Smooth muscle cell (in vitro differentiated cells): ENCODE measurements around the gene DDX54. TPM values are rescaled to one million over a fixed set of nuclear protein-coding genes. Genes with fewer than 3 reads are reported as not detected.

Experiments
- DNase-seq: peaks from one replicate; lab custom pipeline; 2025; ENCODE audit not compliant: unreplicated experiment; lab: John Stamatoyannopoulos, UW
- H2AFZ ChIP-seq: fragments of 200-600 bp; sonication (generic); 2 replicates; pipeline ENCODE4 v1.6.0; 2016; ENCODE audit warnings: antibody characterized with exemption, low read depth, mild to moderate bottlenecking
- H3F3A ChIP-seq: fragments of 200-600 bp; sonication (generic); 2 replicates; pipeline ENCODE4 v1.6.0; 2017; ENCODE audit warnings: antibody characterized with exemption, low read depth
- H3K27ac ChIP-seq: fragments of 200-600 bp; sonication (generic); 2 replicates; pipeline ENCODE4 v1.5.1; 2016; ENCODE audit warnings: low read depth, mild to moderate bottlenecking
- H3K27me3 ChIP-seq: fragments of 200-600 bp; sonication (generic); 2 replicates; pipeline ENCODE4 v1.6.1; 2016; ENCODE audit warnings: low read depth, mild to moderate bottlenecking
- H3K36me3 ChIP-seq: fragments of 200-600 bp; sonication (generic); 2 replicates; pipeline ENCODE4 v1.5.1; 2016; ENCODE audit warnings: low read depth
- H3K4me1 ChIP-seq: fragments of 200-600 bp; sonication (generic); 2 replicates; pipeline ENCODE4 v1.5.1; 2016; ENCODE audit warnings: low read depth
- H3K4me2 ChIP-seq: fragments of 200-600 bp; sonication (generic); 2 replicates; pipeline ENCODE4 v1.6.0; 2016; ENCODE audit warnings: mild to moderate bottlenecking
- H3K4me3 ChIP-seq: fragments of 200-600 bp; sonication (generic); 2 replicates; pipeline ENCODE4 v1.5.1; 2016; ENCODE audit warnings: mild to moderate bottlenecking
- H3K79me2 ChIP-seq: fragments of 200-600 bp; sonication (generic); 2 replicates; pipeline ENCODE4 v1.6.0; 2016; ENCODE audit warnings: low read depth, mild to moderate bottlenecking
- H3K9ac ChIP-seq: fragments of 200-600 bp; sonication (generic); 2 replicates; pipeline ENCODE4 v1.6.0; 2016; ENCODE audit warnings: low read depth
- H3K9me3 ChIP-seq: fragments of 200-600 bp; sonication (generic); replicated peaks from 2 replicates; pipeline ENCODE4 v1.5.1; 2016; ENCODE audit warnings: low read depth
- H4K20me1 ChIP-seq: fragments of 200-600 bp; sonication (generic); 2 replicates; pipeline ENCODE4 v1.6.0; 2016; ENCODE audit warnings: low read depth
- WGBS: methylation state at CpG from one replicate; pipeline ENCODE4 v1.1.7; 2016; ENCODE audit warnings: low lambda C conversion rate; 5-methylcytosine and 5-hydroxymethylcytosine counted together
- polyA plus RNA-seq: library from polyadenylated mRNA; unstranded; fragments of >200 nt; fragmentation: Nextera tagmentation; extraction: Ambion mirVana; gene quantifications from 2 replicates; pipeline ENCODE4 v1.2.1, GENCODE V29; 2016
- total RNA-seq: library from RNA; depleted of rRNA; stranded (reverse); fragments of >200 nt; gene quantifications from 2 replicates; pipeline ENCODE4 v1.2.3, GENCODE V29; 2014
- TF ChIP-seq, protein P1 (sequence below): fragments of 200-600 bp; sonication (generic); IDR thresholded peaks from 2 replicates; pipeline ENCODE4 v1.5.1; 2017; ENCODE audit warnings: borderline replicate concordance, mild to moderate bottlenecking, antibody characterized with exemption; ENCODE audit not compliant: insufficient read depth, poor library complexity, severe bottlenecking

DDX54 gene
- total and polyA plus RNA-seq, 2 experiments from 2014 or later = 19.3 to 28.3 TPM

DNA sequence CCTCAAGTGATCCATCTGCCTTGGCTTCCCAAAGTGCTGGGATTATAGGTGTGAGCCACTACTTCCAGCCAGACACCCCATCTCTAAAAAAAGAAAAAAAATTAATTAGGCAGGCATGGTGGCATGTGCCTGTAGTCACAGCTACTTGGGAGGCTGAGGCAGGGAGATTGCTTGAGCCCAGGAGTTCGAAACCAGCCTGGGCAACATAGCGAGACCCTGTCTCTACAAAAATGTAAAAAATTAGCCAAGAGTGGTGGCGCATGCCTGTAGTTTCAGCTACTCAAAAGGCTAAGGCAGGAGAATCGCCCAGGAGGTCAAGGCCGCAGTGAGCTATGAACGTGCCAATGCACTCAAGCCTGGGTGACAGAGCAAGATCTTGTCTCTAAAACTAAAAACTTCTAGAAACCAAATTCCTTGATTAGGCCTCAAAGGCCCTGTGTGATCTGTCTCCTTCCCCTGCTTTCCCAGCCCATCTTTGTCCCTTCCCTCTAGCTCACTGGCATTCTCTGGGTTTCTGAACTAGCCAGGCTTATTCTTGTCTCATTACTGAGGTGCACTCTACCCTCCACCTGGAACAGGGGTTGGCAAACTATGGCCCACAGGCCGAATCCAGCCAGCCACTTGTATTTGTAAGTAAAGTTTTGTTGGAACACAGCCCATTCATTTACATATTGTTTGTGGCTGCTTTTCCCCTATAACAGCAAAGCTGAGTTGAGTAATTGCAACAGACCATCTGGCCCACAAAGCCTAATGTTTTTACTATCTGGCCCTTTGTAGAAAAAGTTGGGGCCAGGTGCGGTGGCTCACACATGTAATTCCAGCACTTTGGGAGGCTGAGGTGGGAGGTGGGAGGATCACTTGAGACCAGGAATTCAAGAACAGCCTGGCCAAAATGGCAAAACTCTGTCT lies 18.8 kb upstream of the DDX54 start:
- Histone ChIP-seq H3K36me3 (no peaks in the 10 kb centered on the region), H3K79me2 (no peaks in the 10 kb centered on the region), H2AFZ (no peak overlapping the region), H3K4me2 (no peak overlapping the region), H3K9ac (no peak overlapping the region), H3K4me1 (peaks cover 4% of the 10 kb centered on the region), H4K20me1 (no peaks in the 10 kb centered on the region), H3K27ac (no peak overlapping the region), H3K4me3 (no peak overlapping the region), H3K9me3 (no peaks in the 10 kb centered on the region), H3F3A (peaks cover 12% of the 10 kb centered on the region), H3K27me3 (no peaks in the 10 kb centered on the region)
- no peak for DNase-seq
- 88% methylated on average over 8 of the region's 8 CpGs for WGBS
- TF ChIP-seq, protein P1, sequence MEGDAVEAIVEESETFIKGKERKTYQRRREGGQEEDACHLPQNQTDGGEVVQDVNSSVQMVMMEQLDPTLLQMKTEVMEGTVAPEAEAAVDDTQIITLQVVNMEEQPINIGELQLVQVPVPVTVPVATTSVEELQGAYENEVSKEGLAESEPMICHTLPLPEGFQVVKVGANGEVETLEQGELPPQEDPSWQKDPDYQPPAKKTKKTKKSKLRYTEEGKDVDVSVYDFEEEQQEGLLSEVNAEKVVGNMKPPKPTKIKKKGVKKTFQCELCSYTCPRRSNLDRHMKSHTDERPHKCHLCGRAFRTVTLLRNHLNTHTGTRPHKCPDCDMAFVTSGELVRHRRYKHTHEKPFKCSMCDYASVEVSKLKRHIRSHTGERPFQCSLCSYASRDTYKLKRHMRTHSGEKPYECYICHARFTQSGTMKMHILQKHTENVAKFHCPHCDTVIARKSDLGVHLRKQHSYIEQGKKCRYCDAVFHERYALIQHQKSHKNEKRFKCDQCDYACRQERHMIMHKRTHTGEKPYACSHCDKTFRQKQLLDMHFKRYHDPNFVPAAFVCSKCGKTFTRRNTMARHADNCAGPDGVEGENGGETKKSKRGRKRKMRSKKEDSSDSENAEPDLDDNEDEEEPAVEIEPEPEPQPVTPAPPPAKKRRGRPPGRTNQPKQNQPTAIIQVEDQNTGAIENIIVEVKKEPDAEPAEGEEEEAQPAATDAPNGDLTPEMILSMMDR = no peak

DNA sequence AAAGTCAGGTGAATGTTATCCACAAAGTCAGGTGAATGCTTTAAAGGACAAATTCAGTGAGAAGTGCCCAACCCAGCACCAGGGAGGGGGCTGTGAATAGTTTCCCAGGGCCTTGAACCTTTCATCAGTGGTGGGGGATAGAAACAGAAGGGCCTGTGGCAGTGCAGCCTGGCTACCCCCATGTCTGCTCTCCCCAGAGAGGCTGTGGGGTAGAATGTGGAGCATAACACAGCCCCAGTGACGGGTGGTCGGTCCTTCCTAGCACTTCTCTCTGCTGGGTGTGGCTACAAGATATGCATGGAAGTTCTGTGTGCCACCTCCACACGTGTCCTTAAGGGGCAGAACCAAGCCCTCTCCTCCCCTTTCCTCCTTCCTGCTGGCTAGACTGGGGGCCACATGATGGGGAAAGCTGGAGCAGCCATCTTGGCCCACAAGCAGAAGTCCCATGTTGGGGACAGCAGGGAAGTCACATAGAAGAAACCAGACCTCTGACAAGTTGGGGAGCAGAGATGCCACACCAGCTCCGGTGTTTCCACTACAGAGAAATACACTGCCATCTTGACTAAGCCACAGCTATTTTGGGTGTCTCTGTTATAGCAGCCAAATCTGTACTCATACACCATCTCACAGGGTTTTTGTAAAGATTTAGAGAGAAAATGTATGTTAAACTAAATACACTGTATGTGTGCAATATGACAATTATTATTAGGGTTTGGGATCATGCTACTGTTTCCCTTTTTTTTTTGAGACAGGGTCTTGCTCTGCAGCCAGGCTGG lies 17.2 kb upstream of the DDX54 start:
- TF ChIP-seq, protein P1 = no peak
- Histone ChIP-seq H3K4me2 (no peak overlapping the region), H3K9ac (no peak overlapping the region), H3K4me1 (no peaks in the 10 kb centered on the region), H4K20me1 (no peaks in the 10 kb centered on the region), H3K9me3 (no peaks in the 10 kb centered on the region), H3K79me2 (no peaks in the 10 kb centered on the region), H3K4me3 (no peak overlapping the region), H3K27ac (no peak overlapping the region), H3K36me3 (no peaks in the 10 kb centered on the region), H3F3A (peaks cover 7% of the 10 kb centered on the region), H2AFZ (no peak overlapping the region), H3K27me3 (no peaks in the 10 kb centered on the region)
- 94% methylated on average over 4 of the region's 4 CpGs for WGBS
- DNase-seq = no peak

GRCh38 chr12:113201187-113202177 lies 16.2 kb upstream of the DDX54 start:
- H3K4me3 ChIP-seq = no peak overlapping the region
- no peak for DNase-seq
- peaks cover 7% of the 10 kb centered on the region for H3F3A ChIP-seq
- TF ChIP-seq, protein P1 = no peak
- no peaks in the 10 kb centered on the region for H3K36me3 ChIP-seq
- no peak overlapping the region for H3K4me2 ChIP-seq
- H3K27me3 ChIP-seq = no peaks in the 10 kb centered on the region
- H3K9ac ChIP-seq = no peak overlapping the region
- H3K9me3 ChIP-seq = no peaks in the 10 kb centered on the region
- H4K20me1 ChIP-seq = no peaks in the 10 kb centered on the region
- WGBS = 95% methylated on average over 14 of the region's 14 CpGs
- H3K4me1 ChIP-seq = no peaks in the 10 kb centered on the region
- H3K79me2 ChIP-seq = no peaks in the 10 kb centered on the region
- no peak overlapping the region for H2AFZ ChIP-seq
- H3K27ac ChIP-seq = no peak overlapping the region
